H9 (cell line): ENCODE measurements around the gene PRR20E. TPM values are rescaled to one million over a fixed set of nuclear protein-coding genes. Genes with fewer than 3 reads are reported as not detected.

Source experiments
- DNase-seq: peaks from one replicate; pipeline ENCODE4 v3.0.0-alpha.2; 2017
- H2AFZ ChIP-seq: one replicate; pipeline ENCODE4 v1.6.1; 2013; ENCODE audit warnings: mild to moderate bottlenecking, low read length, control low read depth, moderate library complexity
- H2AK5ac ChIP-seq: 2 replicates; pipeline ENCODE4 v1.6.1; 2013; ENCODE audit warnings: low read length, control low read depth, mixed read lengths; ENCODE audit not compliant: insufficient read length
- H2BK120ac ChIP-seq: one replicate; pipeline ENCODE4 v1.6.1; 2013; ENCODE audit warnings: low read depth, mild to moderate bottlenecking, low read length, control low read depth, inconsistent platforms; ENCODE audit not compliant: poor library complexity, severe bottlenecking
- H2BK12ac ChIP-seq: 2 replicates; pipeline ENCODE4 v1.6.1; 2013; ENCODE audit warnings: low read length, control low read depth, mixed read lengths, low read depth; ENCODE audit not compliant: insufficient read length
- H2BK15ac ChIP-seq: 2 replicates; pipeline ENCODE4 v1.6.1; 2013; ENCODE audit warnings: low read depth, low read length, control low read depth
- H2BK20ac ChIP-seq: one replicate; pipeline ENCODE4 v1.6.1; 2013; ENCODE audit warnings: low read depth, mild to moderate bottlenecking, low read length, control low read depth, inconsistent platforms; ENCODE audit not compliant: poor library complexity, severe bottlenecking
- H2BK5ac ChIP-seq: 2 replicates; pipeline ENCODE4 v1.6.1; 2013; ENCODE audit warnings: low read length, control low read depth, mixed read lengths; ENCODE audit not compliant: insufficient read length
- H3K14ac ChIP-seq: 2 replicates; pipeline ENCODE4 v1.6.1; 2013; ENCODE audit warnings: low read length, control low read depth; ENCODE audit not compliant: insufficient read depth
- H3K18ac ChIP-seq: 2 replicates; pipeline ENCODE4 v1.6.1; 2013; ENCODE audit warnings: low read depth, mild to moderate bottlenecking, mixed read lengths, low read length, control low read depth; ENCODE audit not compliant: insufficient read length
- H3K23ac ChIP-seq: 2 replicates; pipeline ENCODE4 v1.6.1; 2013; ENCODE audit warnings: low read length, control low read depth, mixed read lengths, low read depth; ENCODE audit not compliant: insufficient read length
- H3K23me2 ChIP-seq: 2 replicates; pipeline ENCODE4 v1.6.1; 2013; ENCODE audit warnings: low read depth, mild to moderate bottlenecking, mixed read lengths, low read length, control low read depth; ENCODE audit not compliant: insufficient read length, poor library complexity, severe bottlenecking
- H3K27ac ChIP-seq: 2 replicates; pipeline ENCODE4 v1.5.1; 2013; ENCODE audit warnings: low read length, control low read depth, mixed read lengths, low read depth; ENCODE audit not compliant: insufficient read length
- H3K27me3 ChIP-seq: 2 replicates; pipeline ENCODE4 v1.6.1; 2013; ENCODE audit warnings: low read length, control low read depth, inconsistent platforms; ENCODE audit not compliant: insufficient read depth
- H3K4ac ChIP-seq: 2 replicates; pipeline ENCODE4 v1.6.1; 2013; ENCODE audit warnings: low read depth, mild to moderate bottlenecking, control low read depth, inconsistent platforms, low read length, moderate library complexity
- H3K4me1 ChIP-seq: 2 replicates; pipeline ENCODE4 v1.6.1; 2013; ENCODE audit warnings: low read length, control low read depth, inconsistent platforms; ENCODE audit not compliant: insufficient read depth
- H3K4me2 ChIP-seq: 2 replicates; pipeline ENCODE4 v1.6.1; 2013; ENCODE audit warnings: low read length, control low read depth, mixed read lengths; ENCODE audit not compliant: insufficient read length, insufficient read depth
- H3K56ac ChIP-seq: 2 replicates; pipeline ENCODE4 v1.6.1; 2013; ENCODE audit warnings: low read depth, mild to moderate bottlenecking, mixed read lengths, low read length, control low read depth; ENCODE audit not compliant: insufficient read length
- H3K79me1 ChIP-seq: 2 replicates; pipeline ENCODE4 v1.6.1; 2013; ENCODE audit warnings: low read depth, mild to moderate bottlenecking, moderate library complexity, low read length, control low read depth, inconsistent platforms; ENCODE audit not compliant: insufficient read depth, poor library complexity, severe bottlenecking
- H3K79me2 ChIP-seq: 2 replicates; pipeline ENCODE4 v1.6.1; 2013; ENCODE audit warnings: low read length, control low read depth, inconsistent platforms; ENCODE audit not compliant: insufficient read depth
- H3K9ac ChIP-seq: 2 replicates; pipeline ENCODE4 v1.6.1; 2013; ENCODE audit warnings: low read length, control low read depth, mixed read lengths; ENCODE audit not compliant: insufficient read length; ENCODE audit errors: extremely low read depth
- H3K9me3 ChIP-seq: one replicate; pipeline ENCODE4 v1.6.1; 2013; ENCODE audit warnings: low read depth, low read length, inconsistent platforms; ENCODE audit not compliant: control insufficient read depth
- H3T11ph ChIP-seq: one replicate; pipeline ENCODE4 v1.6.1; 2013; ENCODE audit warnings: mild to moderate bottlenecking, low read length, control low read depth, inconsistent platforms
- H4K20me1 ChIP-seq: one replicate; pipeline ENCODE4 v1.6.1; 2013; ENCODE audit not compliant: control insufficient read depth, insufficient read length, insufficient read depth
- H4K5ac ChIP-seq: 2 replicates; pipeline ENCODE4 v1.6.1; 2013; ENCODE audit warnings: low read depth, mild to moderate bottlenecking, mixed read lengths, low read length, control low read depth; ENCODE audit not compliant: insufficient read length
- H4K8ac ChIP-seq: replicated peaks from 2 replicates; pipeline ENCODE4 v1.6.1; 2013; ENCODE audit warnings: low read length, control low read depth, mixed read lengths, low read depth; ENCODE audit not compliant: insufficient read length
- H4K91ac ChIP-seq: 2 replicates; pipeline ENCODE4 v1.6.1; 2013; ENCODE audit warnings: low read depth, mild to moderate bottlenecking, moderate library complexity, mixed read lengths, low read length, control low read depth; ENCODE audit not compliant: insufficient read length
- H3K27ac Mint-ChIP-seq, 3 experiments: 2 replicates in 2 of 3; 3 replicates in 1 of 3; pipeline ENCODE4 v1.8.0; 2020 to 2021; ENCODE audit warnings: mixed read lengths in 3 of 3, mild to moderate bottlenecking in 1 of 3, moderate library complexity in 1 of 3
- H3K27me3 Mint-ChIP-seq: 2 replicates; pipeline ENCODE4 v1.8.0; 2021; ENCODE audit warnings: low read depth, mild to moderate bottlenecking, moderate library complexity, mixed read lengths
- H3K36me3 Mint-ChIP-seq, 3 experiments: 2 replicates in 2 of 3; 3 replicates in 1 of 3; pipeline ENCODE4 v1.8.0; 2020 to 2021; ENCODE audit warnings: low read depth in 3 of 3, mixed read lengths in 3 of 3; ENCODE audit not compliant: insufficient read depth in 1 of 3
- H3K4me1 Mint-ChIP-seq, 2 experiments: 2 replicates each; pipeline ENCODE4 v1.8.0; 2020; ENCODE audit warnings: mixed read lengths in 2 of 2
- H3K4me3 Mint-ChIP-seq, 2 experiments: 2 replicates in 1 of 2; 3 replicates in 1 of 2; pipeline ENCODE4 v1.8.0; 2020 to 2021; ENCODE audit warnings: mild to moderate bottlenecking in 2 of 2, mixed read lengths in 2 of 2, moderate library complexity in 1 of 2
- H3K9me3 Mint-ChIP-seq, 2 experiments: 2 replicates in 1 of 2; 3 replicates in 1 of 2; pipeline ENCODE4 v1.8.0; 2020; ENCODE audit warnings: mild to moderate bottlenecking in 2 of 2, mixed read lengths in 2 of 2, moderate library complexity in 1 of 2
- WGBS: extraction: QIAGEN DNeasy Blood & Tissue Kit; methylation state at CpG from one replicate; pipeline ENCODE4 v1.1.7; 2013; ENCODE audit warnings: missing lambda C conversion rate, low lambda C conversion rate, mixed read lengths; ENCODE audit not compliant: insufficient read length; ENCODE audit errors: extremely low coverage; 5-methylcytosine and 5-hydroxymethylcytosine counted together
- total RNA-seq: library from RNA; stranded (reverse); gene quantifications from 2 replicates; pipeline ENCODE4 v1.2.1, GENCODE V29; 2021
- TF ChIP-seq, protein P1 (sequence below): fragments of 200-600 bp; sonication (generic); conservative IDR thresholded peaks from 3 replicates; pipeline ENCODE4 v1.8.0; 2021; ENCODE audit warnings: antibody characterized with exemption, mild to moderate bottlenecking

PRR20E gene
- total RNA-seq, 1 experiment from 2014 or later = not detected

DNA sequence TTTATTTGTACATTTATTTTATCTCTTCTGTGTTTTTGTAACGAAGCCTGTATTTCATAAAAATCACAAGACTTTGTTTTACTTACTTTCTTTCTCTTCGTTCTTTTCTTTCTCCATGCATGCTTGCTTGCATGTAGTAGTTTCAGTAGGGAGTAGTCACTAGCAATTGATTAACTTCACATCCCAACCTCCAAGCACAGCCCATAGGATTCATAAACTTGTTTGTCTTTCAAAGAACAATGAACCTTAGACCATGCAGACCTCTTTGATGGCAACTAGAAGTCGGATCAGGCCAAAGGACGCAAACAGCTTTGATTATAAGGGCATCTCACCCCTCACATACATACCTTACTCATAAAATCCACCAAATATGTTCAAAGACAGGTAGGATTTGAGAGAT is 29.4 kb upstream of the PRR20E start:
- no peak overlapping the region for H2AFZ ChIP-seq
- no peak overlapping the region for H4K5ac ChIP-seq

More for the DNA sequence above, 29.4 kb upstream of the PRR20E start:
- H3K27me3 ChIP-seq = no peaks in the 10 kb centered on the region
- no peaks in the 10 kb centered on the region for H3K9me3 ChIP-seq
- no peak overlapping the region for H3K4ac ChIP-seq
- no peak overlapping the region for H3K9ac ChIP-seq
- H3K23me2 ChIP-seq = no peaks in the 10 kb centered on the region
- no peak overlapping the region for H4K8ac ChIP-seq
- no peak overlapping the region for H2BK15ac ChIP-seq
- no peak overlapping the region for H3T11ph ChIP-seq
- no peak overlapping the region for H2AK5ac ChIP-seq
- no peak overlapping the region for H3K4me3 Mint-ChIP-seq
- H2BK5ac ChIP-seq = no peak overlapping the region
- no peak overlapping the region for H3K27ac ChIP-seq
- no peak overlapping the region for H2BK20ac ChIP-seq
- no peak overlapping the region for H4K91ac ChIP-seq
- no peaks in the 10 kb centered on the region for H3K4me1 Mint-ChIP-seq
- H3K14ac ChIP-seq = no peak overlapping the region
- no peak overlapping the region for H3K4me2 ChIP-seq
- H2BK120ac ChIP-seq = no peak overlapping the region
- 0 out of 5 replicates have a peak, but pooled peaks cover 0 to 2% of the 10 kb centered on the region in 2 experiments for H3K9me3 Mint-ChIP-seq
- H3K27ac Mint-ChIP-seq = no peak overlapping the region
- no peak overlapping the region for H3K18ac ChIP-seq
- H3K56ac ChIP-seq = no peak overlapping the region
- H3K36me3 Mint-ChIP-seq = no peaks in the 10 kb centered on the region; a peak in 1 of 7 replicates
- no peaks in the 10 kb centered on the region for H3K79me2 ChIP-seq
- WGBS = no CpG with 5 or more reads among the region's 4 CpGs
- H3K27me3 Mint-ChIP-seq = no peaks in the 10 kb centered on the region
- no peak overlapping the region for H3K23ac ChIP-seq
- DNase-seq = no peak
- no peaks in the 10 kb centered on the region for H4K20me1 ChIP-seq
- no peaks in the 10 kb centered on the region for H3K4me1 ChIP-seq
- H2BK12ac ChIP-seq = no peak overlapping the region
- TF ChIP-seq, protein P1, sequence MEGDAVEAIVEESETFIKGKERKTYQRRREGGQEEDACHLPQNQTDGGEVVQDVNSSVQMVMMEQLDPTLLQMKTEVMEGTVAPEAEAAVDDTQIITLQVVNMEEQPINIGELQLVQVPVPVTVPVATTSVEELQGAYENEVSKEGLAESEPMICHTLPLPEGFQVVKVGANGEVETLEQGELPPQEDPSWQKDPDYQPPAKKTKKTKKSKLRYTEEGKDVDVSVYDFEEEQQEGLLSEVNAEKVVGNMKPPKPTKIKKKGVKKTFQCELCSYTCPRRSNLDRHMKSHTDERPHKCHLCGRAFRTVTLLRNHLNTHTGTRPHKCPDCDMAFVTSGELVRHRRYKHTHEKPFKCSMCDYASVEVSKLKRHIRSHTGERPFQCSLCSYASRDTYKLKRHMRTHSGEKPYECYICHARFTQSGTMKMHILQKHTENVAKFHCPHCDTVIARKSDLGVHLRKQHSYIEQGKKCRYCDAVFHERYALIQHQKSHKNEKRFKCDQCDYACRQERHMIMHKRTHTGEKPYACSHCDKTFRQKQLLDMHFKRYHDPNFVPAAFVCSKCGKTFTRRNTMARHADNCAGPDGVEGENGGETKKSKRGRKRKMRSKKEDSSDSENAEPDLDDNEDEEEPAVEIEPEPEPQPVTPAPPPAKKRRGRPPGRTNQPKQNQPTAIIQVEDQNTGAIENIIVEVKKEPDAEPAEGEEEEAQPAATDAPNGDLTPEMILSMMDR = no peak
- H3K79me1 ChIP-seq = no peaks in the 10 kb centered on the region
